ENCODE results near the gene DTWD1.
"Not testable (repeated sequence)": the region's sequence is repeated elsewhere in the genome, so short reads cannot be mapped to it uniquely, and the experiment has no call there.

Gene DTWD1

GRCh38 chr15:49620658-49621368 lies at the start of gene DTWD1, which contains the start of gene FAM227B:
Gene DTWD1 (plus strand): TSS chr15:49621048. CDS start chr15:49625168, 4,120 bp downstream.
Gene FAM227B (minus strand): TSS chr15:49620818. CDS start chr15:49615171, 5,647 bp downstream.
- peak; percentile 99 for DNase-seq (ENCODE audit: low read depth)
- no peak for TF ChIP-seq CTCF (IDR thresholded peaks at IDR 0.05; ENCODE audit: insufficient read depth, low read depth, low read length, missing control alignments)
- H3K4me3 ChIP-seq (ENCODE audit: low read depth, low read length): peak within 1 kb of the TSS; percentile 100

GRCh38 chr15:49573421-49573820 lies 47.4 kb upstream of the DTWD1 start:
- DNase-seq (ENCODE audit: low read depth): no peak
- no peak for TF ChIP-seq CTCF (IDR thresholded peaks at IDR 0.05; ENCODE audit: insufficient read depth, low read depth, low read length, missing control alignments)
- no peak overlapping the region for H3K4me3 ChIP-seq (ENCODE audit: low read depth, low read length)

GRCh38 chr15:49589030-49589429 lies 31.8 kb upstream of the DTWD1 start:
- no peak for TF ChIP-seq CTCF (IDR thresholded peaks at IDR 0.05; ENCODE audit: insufficient read depth, low read depth, low read length, missing control alignments)
- DNase-seq (ENCODE audit: low read depth): peak; percentile 1

GRCh38 chr15:49592829-49593316 lies 28.0 kb upstream of the DTWD1 start:
- H3K4me3 ChIP-seq (ENCODE audit: low read depth, low read length); DNase-seq (ENCODE audit: low read depth): not testable (repeated sequence)

More at GRCh38 chr15:49589030-49589429, 31.8 kb upstream of the DTWD1 start:
- H3K4me3 ChIP-seq (ENCODE audit: low read depth, low read length): no peak overlapping the region

- no peak for DNase-seq (ENCODE audit: low read depth)
- H3K4me3 ChIP-seq (ENCODE audit: low read depth, low read length): no peak overlapping the region
- no peak for TF ChIP-seq CTCF (IDR thresholded peaks at IDR 0.05; ENCODE audit: insufficient read depth, low read depth, low read length, missing control alignments)
Measured at GRCh38 chr15:49604625-49605409, 16.0 kb upstream of the DTWD1 start.

GRCh38 chr15:49605588-49605987 lies 15.3 kb upstream of the DTWD1 start:
- TF ChIP-seq CTCF (IDR thresholded peaks at IDR 0.05; ENCODE audit: insufficient read depth, low read depth, low read length, missing control alignments): no peak
- no peak overlapping the region for H3K4me3 ChIP-seq (ENCODE audit: low read depth, low read length)
- DNase-seq (ENCODE audit: low read depth): no peak

- DNase-seq (ENCODE audit: low read depth): no peak
- no peak overlapping the region for H3K4me3 ChIP-seq (ENCODE audit: low read depth, low read length)
- TF ChIP-seq CTCF (IDR thresholded peaks at IDR 0.05; ENCODE audit: insufficient read depth, low read depth, low read length, missing control alignments): no peak
Measured at GRCh38 chr15:49606594-49606993, 14.3 kb upstream of the DTWD1 start.
